ENCODE results near the gene KCTD16. TPM values are rescaled to one million over a fixed set of nuclear protein-coding genes. Genes with fewer than 3 reads are reported as not detected.

KCTD16 gene
- total and polyA plus RNA-seq, 8 donors: 0.18 to 0.73 (median 0.35) TPM

- no peak overlapping the region for H3K4me3 ChIP-seq
- ATAC-seq (no peak), DNase-seq (no peak)
- no peaks in the 10 kb centered on the region for H3K27me3 ChIP-seq
- TF ChIP-seq, protein P1, sequence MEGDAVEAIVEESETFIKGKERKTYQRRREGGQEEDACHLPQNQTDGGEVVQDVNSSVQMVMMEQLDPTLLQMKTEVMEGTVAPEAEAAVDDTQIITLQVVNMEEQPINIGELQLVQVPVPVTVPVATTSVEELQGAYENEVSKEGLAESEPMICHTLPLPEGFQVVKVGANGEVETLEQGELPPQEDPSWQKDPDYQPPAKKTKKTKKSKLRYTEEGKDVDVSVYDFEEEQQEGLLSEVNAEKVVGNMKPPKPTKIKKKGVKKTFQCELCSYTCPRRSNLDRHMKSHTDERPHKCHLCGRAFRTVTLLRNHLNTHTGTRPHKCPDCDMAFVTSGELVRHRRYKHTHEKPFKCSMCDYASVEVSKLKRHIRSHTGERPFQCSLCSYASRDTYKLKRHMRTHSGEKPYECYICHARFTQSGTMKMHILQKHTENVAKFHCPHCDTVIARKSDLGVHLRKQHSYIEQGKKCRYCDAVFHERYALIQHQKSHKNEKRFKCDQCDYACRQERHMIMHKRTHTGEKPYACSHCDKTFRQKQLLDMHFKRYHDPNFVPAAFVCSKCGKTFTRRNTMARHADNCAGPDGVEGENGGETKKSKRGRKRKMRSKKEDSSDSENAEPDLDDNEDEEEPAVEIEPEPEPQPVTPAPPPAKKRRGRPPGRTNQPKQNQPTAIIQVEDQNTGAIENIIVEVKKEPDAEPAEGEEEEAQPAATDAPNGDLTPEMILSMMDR (IDR thresholded peaks at IDR 0.05): no peak
- no peaks in the 10 kb centered on the region for H3K4me1 ChIP-seq
- intact Hi-C loops (cut with DNase I): no loop called here
- H3K36me3 ChIP-seq: no peaks in the 10 kb centered on the region
- H3K27ac ChIP-seq: no peak overlapping the region
- H3K9me3 ChIP-seq: no peaks in the 10 kb centered on the region
Observed at GRCh38 chr5:144329681-144330080, 159.0 kb downstream of the KCTD16 start.

GRCh38 chr5:144331361-144331760 is 160.7 kb downstream of the KCTD16 start:
- Histone ChIP-seq H3K27me3 (no peaks in the 10 kb centered on the region), H3K36me3 (no peaks in the 10 kb centered on the region), H3K9me3 (no peaks in the 10 kb centered on the region), H3K4me3 (no peak overlapping the region), H3K4me1 (no peaks in the 10 kb centered on the region), H3K27ac (no peak overlapping the region)
- TF ChIP-seq, protein P1 (IDR thresholded peaks at IDR 0.05): no peak
- intact Hi-C loops (cut with DNase I): no loop called here
- no peak for DNase-seq
- ATAC-seq: no peak

- Histone ChIP-seq H3K4me1 (no peaks in the 10 kb centered on the region), H3K27me3 (no peaks in the 10 kb centered on the region), H3K27ac (no peak overlapping the region), H3K4me3 (no peak overlapping the region), H3K36me3 (no peaks in the 10 kb centered on the region), H3K9me3 (no peaks in the 10 kb centered on the region)
- DNase-seq (no peak), ATAC-seq (no peak)
- TF ChIP-seq, protein P1 (IDR thresholded peaks at IDR 0.05): no peak
- intact Hi-C loops (cut with DNase I): no loop called here
Observed at GRCh38 chr5:144332265-144332664, 161.6 kb downstream of the KCTD16 start.

- H3K9me3 ChIP-seq: no peaks in the 10 kb centered on the region
Observed at GRCh38 chr5:144333336-144333920, 162.8 kb downstream of the KCTD16 start.

DNA sequence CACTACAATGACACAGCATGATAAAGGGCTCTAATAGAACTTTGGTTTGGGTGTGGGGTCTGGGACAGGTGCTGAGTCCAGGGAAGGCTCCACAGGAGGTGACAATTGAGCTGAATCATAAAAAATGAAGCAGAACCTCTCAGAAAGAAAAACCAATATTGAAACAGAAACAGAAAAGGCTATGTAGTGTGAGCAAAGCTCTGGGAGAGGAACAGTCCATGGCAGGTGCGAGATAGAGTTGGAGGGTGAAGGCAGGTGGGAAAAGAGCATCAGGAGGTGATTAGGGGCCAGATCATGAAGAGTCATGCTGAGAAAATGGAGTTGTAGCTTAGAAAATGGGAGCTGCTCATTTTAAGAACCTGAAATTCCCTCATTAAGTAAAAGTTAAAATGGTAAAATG is 164.9 kb downstream of the KCTD16 start:
- Histone ChIP-seq H3K36me3 (no peaks in the 10 kb centered on the region), H3K27ac (no peak overlapping the region), H3K4me3 (no peak overlapping the region), H3K27me3 (no peaks in the 10 kb centered on the region), H3K4me1 (no peaks in the 10 kb centered on the region), H3K9me3 (no peaks in the 10 kb centered on the region)
- ATAC-seq: no peak
- TF ChIP-seq, protein P1 (IDR thresholded peaks at IDR 0.05): no peak
- DNase-seq: no peak
- intact Hi-C loops (cut with DNase I): no loop called here

More at GRCh38 chr5:144333336-144333920, 162.8 kb downstream of the KCTD16 start:
- DNase-seq (no peak), ATAC-seq (no peak)
- Histone ChIP-seq H3K27me3 (no peaks in the 10 kb centered on the region), H3K36me3 (no peaks in the 10 kb centered on the region), H3K27ac (no peak overlapping the region), H3K4me3 (no peak overlapping the region), H3K4me1 (no peaks in the 10 kb centered on the region)
- TF ChIP-seq, protein P1 (IDR thresholded peaks at IDR 0.05): no peak
- intact Hi-C loops (cut with DNase I): no loop called here
